ENCODE data around the gene SLC17A2.

SLC17A2 gene

DNA sequence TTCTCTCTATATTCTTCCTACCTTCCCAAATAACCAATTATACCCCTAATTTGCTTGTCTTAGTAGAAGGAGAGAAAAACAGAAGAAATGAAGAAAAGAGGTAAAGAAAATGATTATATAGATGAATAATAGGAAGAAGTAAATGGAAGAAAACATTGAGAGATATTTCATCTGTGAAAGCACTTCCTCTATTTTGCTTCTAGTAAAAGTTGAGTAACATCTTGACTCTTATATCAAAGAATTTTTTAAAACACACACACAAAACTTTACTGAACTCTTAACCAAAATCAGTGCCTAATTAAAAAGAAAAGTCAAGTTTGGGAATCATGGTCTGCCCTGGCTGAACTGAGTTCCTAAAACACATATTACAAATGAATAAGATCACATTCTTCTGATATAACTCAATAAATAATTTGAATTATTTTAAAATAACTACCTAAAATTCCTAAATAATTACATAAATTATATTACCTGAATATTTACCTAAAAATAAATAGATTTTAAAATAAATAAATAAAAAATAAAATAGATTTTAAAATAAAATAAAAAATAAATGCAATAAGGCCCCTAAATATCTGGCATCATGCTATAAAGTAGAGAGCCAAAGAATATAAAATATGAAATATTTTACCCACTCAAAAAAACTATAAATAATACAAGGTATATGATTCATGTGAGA is 8.8 kb downstream of the SLC17A2 start:
- Mint-ChIP-seq H3K4me3 (no peak overlapping the region), H3K36me3 (ENCODE audit: low read depth) (no peaks in the 10 kb centered on the region), H3K4me1 (no peaks in the 10 kb centered on the region), H3K27ac (no peak overlapping the region), H3K27me3 (ENCODE audit: low read depth) (no peaks in the 10 kb centered on the region), H3K9me3 (no peaks in the 10 kb centered on the region)
- TF ChIP-seq, protein P1, sequence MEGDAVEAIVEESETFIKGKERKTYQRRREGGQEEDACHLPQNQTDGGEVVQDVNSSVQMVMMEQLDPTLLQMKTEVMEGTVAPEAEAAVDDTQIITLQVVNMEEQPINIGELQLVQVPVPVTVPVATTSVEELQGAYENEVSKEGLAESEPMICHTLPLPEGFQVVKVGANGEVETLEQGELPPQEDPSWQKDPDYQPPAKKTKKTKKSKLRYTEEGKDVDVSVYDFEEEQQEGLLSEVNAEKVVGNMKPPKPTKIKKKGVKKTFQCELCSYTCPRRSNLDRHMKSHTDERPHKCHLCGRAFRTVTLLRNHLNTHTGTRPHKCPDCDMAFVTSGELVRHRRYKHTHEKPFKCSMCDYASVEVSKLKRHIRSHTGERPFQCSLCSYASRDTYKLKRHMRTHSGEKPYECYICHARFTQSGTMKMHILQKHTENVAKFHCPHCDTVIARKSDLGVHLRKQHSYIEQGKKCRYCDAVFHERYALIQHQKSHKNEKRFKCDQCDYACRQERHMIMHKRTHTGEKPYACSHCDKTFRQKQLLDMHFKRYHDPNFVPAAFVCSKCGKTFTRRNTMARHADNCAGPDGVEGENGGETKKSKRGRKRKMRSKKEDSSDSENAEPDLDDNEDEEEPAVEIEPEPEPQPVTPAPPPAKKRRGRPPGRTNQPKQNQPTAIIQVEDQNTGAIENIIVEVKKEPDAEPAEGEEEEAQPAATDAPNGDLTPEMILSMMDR (IDR thresholded peaks at IDR 0.05; ENCODE audit: unreplicated experiment in 3 of 3), result no peak

DNA sequence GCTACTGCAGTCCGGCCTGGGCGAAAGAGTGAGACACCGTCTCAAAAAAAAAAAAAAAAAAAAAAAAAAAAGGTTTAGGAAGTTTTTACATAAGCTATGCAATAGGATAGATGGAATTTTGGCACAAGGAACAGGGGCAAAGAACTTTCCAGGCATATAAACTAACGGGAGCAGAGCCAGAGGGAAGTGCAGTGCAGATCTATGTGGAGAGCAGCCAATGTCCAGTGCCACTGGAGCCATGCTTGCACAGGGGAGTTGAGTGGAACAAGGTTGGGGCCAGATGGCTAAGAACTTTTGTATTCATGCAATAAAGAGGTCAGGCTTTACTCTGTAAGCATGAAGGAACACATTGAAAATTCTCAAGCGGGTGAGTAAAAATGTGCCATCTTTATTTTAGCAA is 10.8 kb downstream of the SLC17A2 start:
- no peak overlapping the region for H3K4me3 Mint-ChIP-seq
- H3K27me3 Mint-ChIP-seq (ENCODE audit: low read depth), result no peaks in the 10 kb centered on the region
- no peaks in the 10 kb centered on the region for H3K36me3 Mint-ChIP-seq (ENCODE audit: low read depth)
- TF ChIP-seq, protein P1 (IDR thresholded peaks at IDR 0.05; ENCODE audit: unreplicated experiment in 3 of 3), result no peak
- H3K27ac Mint-ChIP-seq, result no peak overlapping the region
- H3K4me1 Mint-ChIP-seq, result no peaks in the 10 kb centered on the region
- no peaks in the 10 kb centered on the region for H3K9me3 Mint-ChIP-seq

DNA sequence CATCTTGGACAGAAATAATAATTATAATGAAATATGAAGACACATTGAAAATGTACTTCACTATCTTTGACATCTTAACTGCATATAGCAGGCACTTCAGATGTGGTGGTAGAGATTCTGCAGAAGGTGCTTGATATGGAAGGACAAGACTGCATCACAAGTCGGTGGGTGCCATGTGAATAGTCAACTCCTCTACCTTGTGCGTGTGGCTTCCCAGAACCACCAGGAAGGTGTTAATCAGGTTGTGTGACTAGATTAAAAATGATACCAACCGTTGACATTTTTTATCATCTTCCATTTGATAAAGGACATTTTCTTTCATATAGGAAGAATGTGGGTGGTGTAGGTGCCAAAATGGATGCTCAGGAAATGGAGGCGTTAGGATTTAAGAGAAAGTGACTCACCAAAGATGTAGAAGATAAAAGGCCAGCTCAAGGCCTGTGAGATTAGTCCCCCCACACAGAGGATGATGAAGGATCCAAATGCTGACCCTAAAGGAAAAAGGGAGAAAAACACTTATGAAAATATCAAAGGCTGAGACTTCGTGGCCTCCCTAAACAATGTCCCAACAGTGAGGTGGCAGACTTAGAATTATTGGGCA is 12.3 kb downstream of the SLC17A2 start:
- H3K36me3 Mint-ChIP-seq (ENCODE audit: low read depth), result no peaks in the 10 kb centered on the region
- no peak overlapping the region for H3K4me3 Mint-ChIP-seq
- H3K27ac Mint-ChIP-seq, result no peak overlapping the region
- no peaks in the 10 kb centered on the region for H3K27me3 Mint-ChIP-seq (ENCODE audit: low read depth)
- H3K9me3 Mint-ChIP-seq, result no peaks in the 10 kb centered on the region
- H3K4me1 Mint-ChIP-seq, result no peaks in the 10 kb centered on the region
- TF ChIP-seq, protein P1 (IDR thresholded peaks at IDR 0.05; ENCODE audit: unreplicated experiment in 3 of 3), result no peak

DNA sequence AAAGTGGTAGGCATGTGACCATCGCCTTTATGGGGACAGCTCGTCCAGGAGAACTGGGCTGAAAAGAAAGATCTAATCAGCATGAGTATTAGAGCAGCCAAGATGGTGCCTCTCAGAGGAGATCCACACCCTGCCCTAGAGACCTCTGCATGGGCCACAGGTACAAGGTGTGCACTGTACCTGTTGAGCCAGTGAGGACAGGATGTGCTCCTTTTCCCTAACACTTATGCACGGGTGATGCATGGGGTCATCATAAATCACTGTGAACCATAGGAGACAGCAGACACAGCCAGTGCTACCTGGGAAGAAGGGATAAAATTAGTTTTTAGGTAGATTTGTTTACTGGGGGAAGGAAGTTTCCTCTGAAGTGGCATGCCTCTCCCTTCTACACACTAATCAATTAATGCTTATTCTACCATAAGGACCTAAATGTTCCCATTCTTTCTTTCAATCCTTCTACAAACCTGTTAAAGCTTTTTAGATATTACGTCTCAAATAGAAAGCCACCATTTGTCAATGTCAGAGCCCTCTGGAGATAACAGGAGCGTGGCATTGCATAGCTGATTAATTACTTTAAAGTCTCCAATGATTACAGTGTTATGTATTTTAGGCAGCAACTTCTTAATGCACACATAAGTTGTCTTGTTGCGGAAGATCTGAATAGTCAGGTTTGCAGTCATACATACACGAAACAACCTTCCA is 13.6 kb downstream of the SLC17A2 start:
- TF ChIP-seq, protein P1 (IDR thresholded peaks at IDR 0.05; ENCODE audit: unreplicated experiment in 3 of 3), result no peak
- H3K27me3 Mint-ChIP-seq (ENCODE audit: low read depth), result no peaks in the 10 kb centered on the region
- H3K9me3 Mint-ChIP-seq, result no peaks in the 10 kb centered on the region
- H3K4me3 Mint-ChIP-seq, result no peak overlapping the region
- no peak overlapping the region for H3K27ac Mint-ChIP-seq
- H3K36me3 Mint-ChIP-seq (ENCODE audit: low read depth), result no peaks in the 10 kb centered on the region
- no peaks in the 10 kb centered on the region for H3K4me1 Mint-ChIP-seq

DNA sequence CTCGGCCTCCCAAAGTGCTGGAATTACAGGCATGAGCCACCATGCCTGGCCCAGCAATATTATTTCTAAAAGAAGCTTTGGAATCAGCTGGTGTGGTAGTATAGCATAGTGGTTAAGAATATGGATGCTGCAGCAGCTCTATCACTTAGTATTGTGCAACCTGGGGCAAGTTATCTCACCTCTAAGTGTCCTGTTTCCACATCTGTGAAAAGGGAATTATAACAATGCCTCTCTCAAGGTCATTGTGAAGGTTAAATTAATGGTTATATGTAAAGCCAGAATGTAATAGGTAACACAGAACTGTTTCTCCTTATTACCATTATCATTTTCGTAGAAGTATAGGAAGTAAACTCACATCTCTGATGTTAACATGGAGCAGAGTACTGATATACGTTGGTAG is 14.2 kb downstream of the SLC17A2 start:
- Mint-ChIP-seq H3K4me1 (no peaks in the 10 kb centered on the region), H3K9me3 (no peaks in the 10 kb centered on the region), H3K4me3 (no peak overlapping the region), H3K36me3 (ENCODE audit: low read depth) (no peaks in the 10 kb centered on the region), H3K27ac (no peak overlapping the region), H3K27me3 (ENCODE audit: low read depth) (no peaks in the 10 kb centered on the region)
- TF ChIP-seq, protein P1 (IDR thresholded peaks at IDR 0.05; ENCODE audit: unreplicated experiment in 3 of 3), result no peak
